ENCODE data around the gene SHISA7. TPM values are rescaled to one million over a fixed set of nuclear protein-coding genes. Genes with fewer than 3 reads are reported as not detected.

SHISA7 gene
- total and polyA plus RNA-seq, 2 of the 4 experiments (the other 2 are of a cell fraction): not detected

DNA sequence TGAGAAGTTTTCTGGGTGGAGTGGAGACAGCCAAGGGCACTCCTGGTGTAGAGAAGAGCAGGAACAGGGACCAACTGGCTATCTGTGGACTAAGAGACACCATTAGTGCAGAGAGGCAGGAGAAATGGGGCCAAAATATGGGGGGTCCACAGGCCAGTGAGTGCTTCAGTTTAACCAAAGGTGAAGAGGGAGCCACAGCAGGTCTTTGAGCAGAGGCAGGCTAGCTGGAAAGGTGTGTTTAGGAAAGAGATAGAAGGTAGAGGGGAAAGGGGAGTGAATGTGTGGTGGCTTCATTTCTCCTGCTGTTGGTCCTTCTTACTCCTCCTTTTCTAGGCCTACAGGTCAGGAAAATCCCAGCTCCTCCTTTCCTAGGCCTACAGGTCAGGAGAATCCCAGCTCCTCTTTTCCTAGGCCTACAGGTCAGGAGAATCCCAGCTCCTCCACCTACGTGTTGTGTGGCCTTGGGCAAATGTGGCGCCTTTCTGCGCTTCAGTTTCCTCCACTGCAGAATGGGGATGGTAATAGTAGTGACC, 60.5 kb downstream of the SHISA7 start:
- H2AFZ ChIP-seq (replicated peaks; ENCODE audit: low read length, poor library complexity): no peak overlapping the region
- dilution Hi-C loops (cut with HindIII; ENCODE audit: low sequenced_read_pairs, unreplicated experiment) (no loop called here), intact Hi-C loops (cut with micrococcal nuclease) (no loop called here), in situ Hi-C loops (cut with MboI; ENCODE audit: low sequenced_read_pairs) (loop anchor here (10.0 kb wide), 1 partner anchor 88 kb away; no protein-coding TSS in a partner anchor)
- no CpG with 5 or more reads among the region's 3 CpGs for WGBS, 2 experiments (ENCODE audit: extremely low coverage in 2 of 2, insufficient read length in 1 of 2)
- H3K27me3 ChIP-seq (ENCODE audit: control insufficient read depth, insufficient read depth, low read length): no peaks in the 10 kb centered on the region
- no peaks in the 10 kb centered on the region for H3K9me3 ChIP-seq (ENCODE audit: control insufficient read depth, insufficient read depth, low read length)
- no peak overlapping the region for H3K18ac ChIP-seq (ENCODE audit: low read depth, low read length)
- H3K23ac ChIP-seq (ENCODE audit: low read depth, low read length): no peak overlapping the region; the same call in 1 of the 2 replicates
- no peak overlapping the region for H2AK9ac ChIP-seq (replicated peaks; ENCODE audit: low read depth, low read length, poor library complexity)
- H3K4me3 ChIP-seq (ENCODE audit: insufficient read depth, low read depth, low read length): no peak overlapping the region
- H3K56ac ChIP-seq (ENCODE audit: extremely low read depth, insufficient read depth, low read length): no peak overlapping the region
- H4K5ac ChIP-seq (ENCODE audit: low read depth, low read length): no peak overlapping the region
- ChIA-PET CTCF (no interaction called here), POLR2A (ENCODE audit: unreplicated experiment) (interaction anchor here (0.6 kb wide), 1 partner anchor 85 kb away, joined by 11 read pairs; no protein-coding TSS in a partner anchor)
- peaks cover 19% of the 10 kb centered on the region for H4K20me1 ChIP-seq (ENCODE audit: insufficient read depth, low read length)
- DNase-seq (no peak), ATAC-seq (ENCODE audit: low read depth) (no peak)
- no peak overlapping the region for H2BK5ac ChIP-seq (ENCODE audit: low read depth, low read length, poor library complexity, severe bottlenecking)
- peak overlapping the region; percentile 7; the same call in 1 of the 2 replicates for H2AK5ac ChIP-seq (ENCODE audit: low read depth, low read length)
- H3K36me3 ChIP-seq (ENCODE audit: control insufficient read depth, insufficient read depth, low read length): peaks cover 12% of the 10 kb centered on the region
- peaks cover 18% of the 10 kb centered on the region for H3K4me1 ChIP-seq (ENCODE audit: control insufficient read depth, insufficient read depth, low read length)
- no peak overlapping the region for H3K4ac ChIP-seq (ENCODE audit: low read depth, low read length)
- no peak overlapping the region for H3K14ac ChIP-seq (replicated peaks; ENCODE audit: low read depth, low read length)
- peak overlapping the region in 1 of 2 experiments; percentile 79; a peak in 1 of 4 replicates for H4K8ac ChIP-seq (ENCODE audit: low read depth in 2 of 2, low read length in 2 of 2)
- 0 out of 2 replicates have a peak, but pooled peaks cover 4% of the 10 kb centered on the region for H3K9me1 ChIP-seq (ENCODE audit: insufficient read depth, low read length)
- BruUV-seq (replicated peaks): no TSS peak
- no peak overlapping the region for H2BK120ac ChIP-seq (ENCODE audit: low read depth, low read length)
- H4K91ac ChIP-seq (ENCODE audit: insufficient read depth, low read depth, low read length): no peak overlapping the region
- no peak overlapping the region for H3K4me2 ChIP-seq (ENCODE audit: low read depth, low read length)
- H3K9ac ChIP-seq (ENCODE audit: low read depth, low read length): no peak overlapping the region
- peaks cover 14 to 22% of the 10 kb centered on the region in 2 experiments; a peak in 3 of 4 replicates for H3K79me1 ChIP-seq (ENCODE audit: low read depth in 1 of 2, low read length in 2 of 2)
- H3K27ac ChIP-seq (ENCODE audit: insufficient read depth, low read length): no peak overlapping the region
- TF ChIP-seq RFX5 (IDR thresholded peaks at IDR 0.05; ENCODE audit: low read depth, low read length): no peak
- no peak for TF ChIP-seq CEBPB (IDR thresholded peaks at IDR 0.05; ENCODE audit: low read depth, low read length)
- TF ChIP-seq MAZ (IDR thresholded peaks at IDR 0.05; ENCODE audit: borderline replicate concordance, low read depth, low read length): no peak
- no peak for TF ChIP-seq MXI1 (IDR thresholded peaks at IDR 0.05; ENCODE audit: borderline replicate concordance, low read depth, low read length)
- TF ChIP-seq FOS (IDR thresholded peaks at IDR 0.05; ENCODE audit: low read depth, low read length): no peak
- TF ChIP-seq SMC3 (IDR thresholded peaks at IDR 0.05; ENCODE audit: low read depth, low read length): no peak
- TF ChIP-seq, protein P1, sequence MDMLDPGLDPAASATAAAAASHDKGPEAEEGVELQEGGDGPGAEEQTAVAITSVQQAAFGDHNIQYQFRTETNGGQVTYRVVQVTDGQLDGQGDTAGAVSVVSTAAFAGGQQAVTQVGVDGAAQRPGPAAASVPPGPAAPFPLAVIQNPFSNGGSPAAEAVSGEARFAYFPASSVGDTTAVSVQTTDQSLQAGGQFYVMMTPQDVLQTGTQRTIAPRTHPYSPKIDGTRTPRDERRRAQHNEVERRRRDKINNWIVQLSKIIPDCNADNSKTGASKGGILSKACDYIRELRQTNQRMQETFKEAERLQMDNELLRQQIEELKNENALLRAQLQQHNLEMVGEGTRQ (IDR thresholded peaks at IDR 0.05; ENCODE audit: low read depth, low read length): no peak
- no peak for TF ChIP-seq BHLHE40 (IDR thresholded peaks at IDR 0.05; ENCODE audit: low read depth, low read length)
- no peak for TF ChIP-seq RAD21 (IDR thresholded peaks at IDR 0.05; ENCODE audit: low read length)
- no peak overlapping the region for H2BK20ac ChIP-seq (ENCODE audit: low read depth, low read length)
- no peak overlapping the region for H2BK15ac ChIP-seq (ENCODE audit: low read depth, low read length)

All from IMR-90 (cell line).